Panc1 (cell line): ENCODE measurements around the gene F3. TPM values are rescaled to one million over a fixed set of nuclear protein-coding genes. Genes with fewer than 3 reads are reported as not detected.
A peak's percentile ranks its signal among the peaks of the same experiment; 100 is the strongest.

ENCODE experiments used
- ATAC-seq: fragments of 200-7000 bp; cut with Tn5 transposase; 2 replicates; pipeline ENCODE4 v1.9.1; 2020; ENCODE audit warnings: mild to moderate bottlenecking, moderate library complexity
- Bru-seq: library from RNA; stranded (reverse); fragments of 400-500 nt; gene quantifications from one replicate; lab custom pipeline; 2021; lab: Mats Ljungman, UMichigan
- BruChase-seq, 2 experiments: library from RNA; stranded (reverse); fragments of 400-500 nt; gene quantifications; one replicate each; lab custom pipeline; 2021; lab: Mats Ljungman, UMichigan
- BruUV-seq: library from RNA; stranded (reverse); fragments of 400-500 nt; replicated peaks from 2 replicates; lab custom pipeline; 2021; lab: Mats Ljungman, UMichigan
- CTCF ChIA-PET: fragments of 300-600 bp; sonication (Branson Sonifier 250); formaldehyde crosslinking; loops from one replicate; lab custom pipeline; 2022; ENCODE audit warnings: antibody characterized with exemption; lab: Charles Lee
- POLR2A ChIA-PET: fragments of 300-600 bp; sonication (Branson Sonifier 250); formaldehyde crosslinking; loops from one replicate; lab custom pipeline; 2022; ENCODE audit warnings: antibody characterized with exemption; lab: Charles Lee
- DNase-seq: peaks from one replicate; pipeline ENCODE4 v3.0.0-alpha.2; 2010; ENCODE audit warnings: low read depth, low spot score
- H3K27ac ChIP-seq: 2 replicates; pipeline ENCODE4 v1.5.1; 2011; ENCODE audit warnings: mild to moderate bottlenecking, low read length, inconsistent platforms
- H3K27me3 ChIP-seq: fragments of 200-500 bp; sonication (Bioruptor generic); 2 replicates; pipeline ENCODE4 v1.6.0; 2014; ENCODE audit warnings: low read length, inconsistent platforms; ENCODE audit not compliant: control insufficient read depth, insufficient read depth
- H3K36me3 ChIP-seq: fragments of 200-500 bp; sonication (Bioruptor generic); 2 replicates; pipeline ENCODE4 v1.5.1; 2014; ENCODE audit warnings: inconsistent platforms, mild to moderate bottlenecking, low read length, moderate library complexity; ENCODE audit not compliant: control insufficient read depth, insufficient read depth
- H3K4me1 ChIP-seq: 2 replicates; pipeline ENCODE4 v1.5.1; 2011; ENCODE audit warnings: inconsistent platforms, mild to moderate bottlenecking, low read length, moderate library complexity; ENCODE audit not compliant: control insufficient read depth, insufficient read depth
- H3K4me3 ChIP-seq, 2 experiments: 2 replicates each; pipeline ENCODE4 v1.5.1; 2011 to 2012; ENCODE audit warnings: low read depth in 2 of 2, low read length in 2 of 2, mild to moderate bottlenecking in 2 of 2, inconsistent platforms in 1 of 2, moderate library complexity in 1 of 2
- H3K9me3 ChIP-seq: fragments of 200-500 bp; sonication (Bioruptor generic); 2 replicates; pipeline ENCODE4 v1.5.1; 2014; ENCODE audit warnings: low read depth, mild to moderate bottlenecking, inconsistent platforms, low read length, moderate library complexity; ENCODE audit not compliant: control insufficient read depth, insufficient read depth
- POLR2AphosphoS5 ChIP-seq: IDR thresholded peaks from 2 replicates; pipeline ENCODE4 v1.6.1; 2012; ENCODE audit warnings: mild to moderate bottlenecking, low read depth, low read length, moderate library complexity
- REST ChIP-seq, 2 experiments: IDR thresholded peaks; 2 replicates each; pipeline ENCODE4 v1.6.1; 2011 to 2012; ENCODE audit warnings: low read depth in 2 of 2, control low read depth in 1 of 2, low read length in 1 of 2, mild to moderate bottlenecking in 1 of 2, moderate library complexity in 1 of 2; ENCODE audit not compliant: insufficient read depth in 1 of 2
- SIN3A ChIP-seq: IDR thresholded peaks from 2 replicates; pipeline ENCODE4 v1.6.1; 2012; ENCODE audit warnings: low read depth, mild to moderate bottlenecking, low read length, moderate library complexity, borderline replicate concordance; ENCODE audit not compliant: insufficient read depth
- TCF7L2 ChIP-seq: IDR thresholded peaks from 2 replicates; pipeline ENCODE4 v1.6.1; 2011; ENCODE audit warnings: mild to moderate bottlenecking, low read depth, low read length, inconsistent platforms
- in situ Hi-C: cut with HindIII; loops from 2 replicates; pipeline ENCODE4 v1.10.0; 2016; ENCODE audit warnings: low sequenced_read_pairs, low pct_unique_long_range_greater_than_20kb
- intact Hi-C: fragments of 100-400 bp; cut with micrococcal nuclease; formaldehyde crosslinking; loops from one replicate; pipeline ENCODE4 v1.10.0; 2022; ENCODE audit not compliant: unreplicated experiment
- long read RNA-seq: library from polyadenylated mRNA; unstranded; transcript quantifications from one replicate; pipeline ENCODE4 v2.0.0, GENCODE V29; 2021; ENCODE audit not compliant: unreplicated experiment
- polyA plus RNA-seq: library from polyadenylated mRNA; unstranded; fragments of >200 nt; gene quantifications from one replicate; pipeline ENCODE4 v1.2.1, GENCODE V29; 2012; ENCODE audit warnings: missing spikeins; ENCODE audit not compliant: insufficient read length
- total RNA-seq: library from RNA; stranded (reverse); gene quantifications from one replicate; pipeline ENCODE4 v1.2.1, GENCODE V29; 2021; ENCODE audit not compliant: unreplicated experiment
- TF ChIP-seq, protein P1 (sequence below): fragments of 450-650 bp; IDR thresholded peaks from 2 replicates; pipeline ENCODE4 v1.5.1; 2017; ENCODE audit warnings: mild to moderate bottlenecking

The F3 gene
- total RNA-seq (2.6 TPM), Bru-seq, nascent RNA (percentile 46 among the genes with signal in this experiment), BruChase-seq, experiment 1, labeled RNA remaining after a 2-hour chase (percentile 53 among the genes with signal in this experiment), BruChase-seq, experiment 2, labeled RNA remaining after a 6-hour chase (percentile 48 among the genes with signal in this experiment)
- 1.6 TPM for polyA plus RNA-seq
- long read RNA-seq, partial matches to known transcripts = 0 of 5 reads
- long read RNA-seq, other reads (novel, unspliced or antisense) = 3 of 5 reads

GRCh38 chr1:94541246-94542087 lies at the start of gene F3:
Gene F3 (minus strand): TSS chr1:94541759. CDS start chr1:94541636, 123 bp downstream.
- DNase-seq = no peak
- Histone ChIP-seq H3K9me3 (no peaks in the 10 kb centered on the region), H3K27ac (peak within 1 kb of the TSS; percentile 34; the same call in 1 of the 2 replicates), H3K4me1 (peaks cover 4% of the 10 kb centered on the region; the same call in 1 of the 2 replicates), H3K4me3 (peak within 1 kb of the TSS; percentile 61 to 62), H3K27me3 (peaks cover 5% of the 10 kb centered on the region; the same call in 1 of the 2 replicates), H3K36me3 (no peaks in the 10 kb centered on the region; the same call in 1 of the 2 replicates)
- peak; percentile 95 for ATAC-seq
- intact Hi-C loops = no loop called here
- no TSS peak for BruUV-seq
- in situ Hi-C loops = no loop called here
- TF ChIP-seq REST (IDR thresholded peaks at IDR 0.05; ENCODE audit: insufficient read depth in 1 of 2, low read depth in 2 of 2, low read length in 1 of 2) = no peak
- no peak for TF ChIP-seq SIN3A
- TF ChIP-seq, protein P1, sequence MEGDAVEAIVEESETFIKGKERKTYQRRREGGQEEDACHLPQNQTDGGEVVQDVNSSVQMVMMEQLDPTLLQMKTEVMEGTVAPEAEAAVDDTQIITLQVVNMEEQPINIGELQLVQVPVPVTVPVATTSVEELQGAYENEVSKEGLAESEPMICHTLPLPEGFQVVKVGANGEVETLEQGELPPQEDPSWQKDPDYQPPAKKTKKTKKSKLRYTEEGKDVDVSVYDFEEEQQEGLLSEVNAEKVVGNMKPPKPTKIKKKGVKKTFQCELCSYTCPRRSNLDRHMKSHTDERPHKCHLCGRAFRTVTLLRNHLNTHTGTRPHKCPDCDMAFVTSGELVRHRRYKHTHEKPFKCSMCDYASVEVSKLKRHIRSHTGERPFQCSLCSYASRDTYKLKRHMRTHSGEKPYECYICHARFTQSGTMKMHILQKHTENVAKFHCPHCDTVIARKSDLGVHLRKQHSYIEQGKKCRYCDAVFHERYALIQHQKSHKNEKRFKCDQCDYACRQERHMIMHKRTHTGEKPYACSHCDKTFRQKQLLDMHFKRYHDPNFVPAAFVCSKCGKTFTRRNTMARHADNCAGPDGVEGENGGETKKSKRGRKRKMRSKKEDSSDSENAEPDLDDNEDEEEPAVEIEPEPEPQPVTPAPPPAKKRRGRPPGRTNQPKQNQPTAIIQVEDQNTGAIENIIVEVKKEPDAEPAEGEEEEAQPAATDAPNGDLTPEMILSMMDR = no peak
- no peak for TF ChIP-seq TCF7L2
- ChIA-PET CTCF (interaction anchor here (0.7 kb wide), 1 partner anchor 27 kb away, joined by 3 read pairs; no protein-coding TSS in a partner anchor), POLR2A (no interaction called here)

DNA sequence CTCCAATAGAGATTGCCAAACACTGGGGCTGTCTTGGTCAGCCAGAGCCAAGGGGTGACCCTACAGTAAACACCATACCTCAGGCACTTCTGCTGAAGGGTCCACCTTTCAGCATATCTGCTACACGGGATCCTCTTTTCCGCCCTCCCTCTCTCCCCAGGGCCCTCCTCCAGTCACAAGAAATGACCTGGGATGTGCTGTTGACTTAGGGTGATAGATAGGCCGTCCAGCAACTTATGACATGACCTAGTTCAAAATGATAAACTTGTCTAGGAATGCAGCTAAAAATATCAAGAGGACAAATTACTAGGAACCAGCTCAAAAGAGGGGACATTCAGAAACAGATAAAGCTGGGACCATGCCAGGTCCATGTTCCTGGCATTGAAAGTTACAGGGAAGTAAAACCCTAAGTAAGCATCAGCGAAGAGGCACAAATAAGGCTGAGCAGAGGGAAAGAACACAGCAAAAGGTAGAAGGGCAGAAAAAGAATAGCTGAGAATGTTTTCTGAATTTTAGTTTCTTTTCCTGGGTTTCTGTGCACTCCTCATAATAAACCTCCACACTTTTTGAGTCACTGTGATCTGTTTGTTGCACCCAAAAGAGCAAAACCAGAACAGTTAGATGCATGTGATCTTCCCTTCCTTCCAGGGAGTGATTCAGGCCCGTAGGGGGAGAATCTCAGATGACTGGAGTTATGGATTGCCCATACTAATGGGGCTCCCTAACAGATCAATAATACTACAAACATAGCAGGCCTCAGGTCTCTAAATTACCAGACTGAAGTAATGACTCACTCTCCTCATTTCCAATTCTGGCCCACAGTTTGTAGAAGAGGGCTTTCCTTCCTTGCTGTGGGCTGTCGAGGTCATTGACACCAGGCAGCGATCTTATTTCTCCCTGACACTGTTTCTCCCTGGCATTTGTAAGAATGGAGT lies 48.9 kb upstream of the F3 start:
- H3K36me3 ChIP-seq = no peaks in the 10 kb centered on the region
- no peaks in the 10 kb centered on the region for H3K27me3 ChIP-seq
- H3K4me1 ChIP-seq = no peaks in the 10 kb centered on the region
- DNase-seq = no peak
- TF ChIP-seq TCF7L2 (no peak), POLR2AphosphoS5 (no peak), REST (IDR thresholded peaks at IDR 0.05; ENCODE audit: insufficient read depth in 1 of 2, low read depth in 2 of 2, low read length in 1 of 2) (no peak), SIN3A (no peak)
- TF ChIP-seq, protein P1 = no peak
- POLR2A ChIA-PET = no interaction called here
- in situ Hi-C loops = no loop called here
- intact Hi-C loops = no loop called here
- no peaks in the 10 kb centered on the region for H3K9me3 ChIP-seq
- CTCF ChIA-PET = no interaction called here
- ATAC-seq = no peak
- H3K4me3 ChIP-seq = no peak overlapping the region
- no peak overlapping the region for H3K27ac ChIP-seq
- BruUV-seq = no TSS peak
